ENCODE results near the gene ZNF615.
"Not testable (repeated sequence)": the region's sequence is repeated elsewhere in the genome, so short reads cannot be mapped to it uniquely, and the experiment has no call there.

Gene ZNF615

DNA sequence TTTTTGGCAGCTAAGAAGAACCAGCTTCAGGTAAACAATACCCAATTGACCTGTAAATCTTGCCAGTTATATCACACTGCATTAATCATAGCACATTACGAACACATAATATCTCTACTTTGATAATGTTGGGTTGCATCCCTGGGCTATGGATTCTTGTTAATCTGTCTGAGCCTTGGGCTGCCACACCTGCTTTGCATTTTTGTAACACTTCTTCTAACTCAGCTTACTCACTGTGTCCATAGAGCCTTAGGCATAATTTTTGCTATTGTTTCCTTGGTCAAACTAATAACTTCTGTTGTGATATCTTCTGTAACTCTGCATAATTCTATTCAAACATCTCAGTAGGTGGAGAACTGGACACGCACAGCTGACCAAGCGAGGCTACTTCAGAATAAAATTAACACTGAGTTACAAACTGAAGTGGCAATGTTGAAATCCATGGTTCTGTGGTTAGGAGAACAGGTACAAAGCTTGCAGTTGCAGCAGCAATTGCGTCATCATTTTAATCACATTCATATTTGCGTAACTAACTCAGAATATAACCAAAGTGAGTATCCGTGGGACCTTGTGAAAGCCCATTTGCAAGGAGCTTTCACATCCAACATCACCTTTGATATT is 27.8 kb downstream of the ZNF615 start:
- DNase-seq (ENCODE audit: low read depth in 2 of 2) = no peak

- no peak for DNase-seq (ENCODE audit: low read depth in 2 of 2)
These were observed 29.1 kb downstream of the ZNF615 start for GRCh38 chr19:51978882-51979281.

DNA sequence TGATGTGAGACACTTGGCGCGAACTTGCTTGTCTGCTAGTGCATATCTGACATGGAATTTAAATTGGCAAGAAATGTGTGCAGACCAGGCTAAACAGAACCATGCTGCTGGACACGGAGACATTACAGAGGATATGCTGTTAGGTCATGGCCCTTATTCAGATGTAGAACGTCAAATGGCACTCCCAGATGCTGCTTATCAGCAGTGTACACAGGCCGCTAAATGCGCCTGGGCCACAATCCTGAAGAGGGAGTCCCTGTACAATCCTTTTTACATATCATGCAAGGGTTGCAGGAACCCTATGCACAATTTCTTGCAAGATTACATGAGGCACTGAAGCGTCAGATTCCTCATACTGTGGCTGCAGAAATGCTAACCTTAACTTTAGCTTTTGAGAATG is 30.7 kb downstream of the ZNF615 start:
- no peak for DNase-seq (ENCODE audit: low read depth in 2 of 2)

DNA sequence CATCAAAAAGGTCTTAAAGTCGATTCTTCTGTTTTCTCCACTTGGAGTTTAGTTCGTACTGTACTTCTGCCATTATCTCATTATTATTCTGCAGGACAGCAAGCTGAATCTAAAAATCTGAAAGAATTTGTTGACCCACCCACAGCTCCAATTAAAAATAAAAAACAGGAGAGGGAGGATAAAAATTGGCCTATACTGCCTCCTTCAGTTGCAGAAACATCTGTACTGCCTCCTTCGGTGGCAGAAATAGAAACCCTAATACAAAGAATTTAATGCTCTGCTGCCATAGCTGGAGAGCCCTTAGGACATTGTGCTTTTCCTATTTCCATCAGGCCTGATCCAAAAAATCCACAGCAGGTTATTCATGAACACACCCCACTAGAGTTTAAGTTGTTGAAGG is 31.2 kb downstream of the ZNF615 start:
- no peak for DNase-seq (ENCODE audit: low read depth in 2 of 2)

GRCh38 chr19:51975787-51976186 is 32.2 kb downstream of the ZNF615 start:
- not testable (repeated sequence) for DNase-seq (ENCODE audit: low read depth in 2 of 2)

GRCh38 chr19:51971624-51972023 is 36.4 kb downstream of the ZNF615 start:
- DNase-seq (ENCODE audit: low read depth in 2 of 2) = no peak

- DNase-seq (ENCODE audit: low read depth in 2 of 2) = no peak
These were observed 37.3 kb downstream of the ZNF615 start for GRCh38 chr19:51970718-51971117.

DNA sequence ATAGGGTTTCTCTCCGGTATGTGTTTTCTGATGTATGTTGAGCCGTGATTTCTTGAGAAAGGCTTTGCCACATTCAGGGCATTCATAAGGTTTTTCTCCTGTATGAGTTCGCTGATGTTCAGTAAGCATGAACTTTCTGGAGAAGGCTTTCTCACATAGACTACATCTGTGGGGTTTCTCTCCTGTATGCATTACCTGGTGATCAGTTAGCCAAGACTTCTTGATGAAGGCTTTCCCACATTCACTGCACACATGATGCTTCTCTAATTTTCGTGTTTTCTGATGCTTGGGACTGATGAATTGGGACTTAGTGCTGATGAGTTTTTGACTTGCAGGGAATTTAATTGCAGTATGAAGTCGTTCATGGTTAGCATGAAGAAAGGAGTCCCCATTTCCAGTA is 42.4 kb downstream of the ZNF615 start:
- no peak for DNase-seq (ENCODE audit: low read depth in 2 of 2)

GRCh38 chr19:51960621-51961233 is 47.3 kb downstream of the ZNF615 start:
- DNase-seq (ENCODE audit: low read depth in 2 of 2) = not testable (repeated sequence)

DNA sequence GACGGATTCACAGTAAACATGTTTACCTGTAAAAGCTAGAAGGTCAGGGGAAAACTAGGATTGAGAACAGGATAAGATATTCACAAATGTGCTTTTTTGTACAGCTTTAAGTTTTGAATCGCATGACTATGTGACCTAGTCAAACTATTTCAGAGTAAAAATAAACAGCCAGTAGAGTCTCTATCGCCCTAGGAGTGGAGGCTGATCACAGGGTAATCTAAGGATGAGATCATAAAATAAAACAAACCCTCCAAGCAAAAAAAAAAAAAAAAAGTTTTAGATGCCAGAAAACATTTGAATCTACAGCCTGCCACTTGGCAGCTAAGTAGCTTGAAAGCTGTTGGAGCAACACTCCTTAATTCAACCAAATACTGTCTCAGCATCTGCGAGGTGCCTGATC is 48.2 kb downstream of the ZNF615 start:
- no peak for DNase-seq (ENCODE audit: low read depth in 2 of 2)

GRCh38 chr19:51957846-51958245 is 50.2 kb downstream of the ZNF615 start:
- DNase-seq (ENCODE audit: low read depth in 2 of 2) = not testable (repeated sequence)

DNA sequence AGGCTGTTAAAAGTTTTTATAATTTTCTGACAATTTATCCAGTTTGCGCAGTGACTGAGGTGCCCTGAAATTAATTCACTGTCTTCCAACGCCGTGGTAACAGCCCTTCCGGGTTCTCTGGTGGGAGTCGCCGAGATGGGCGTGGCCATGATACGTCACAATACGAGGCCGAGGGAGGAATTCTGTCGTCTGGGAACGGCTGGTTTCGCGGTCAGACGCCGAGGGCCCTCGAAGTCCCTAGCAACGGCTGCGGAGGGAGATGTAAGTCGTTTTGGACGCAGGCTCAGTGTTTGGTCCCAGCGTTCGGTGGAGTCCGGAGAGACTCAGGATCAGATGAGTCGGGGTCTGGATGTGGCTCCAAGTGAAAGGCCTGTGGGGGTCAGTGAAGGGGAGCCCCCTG is 59.0 kb downstream of the ZNF615 start:
- no peak for DNase-seq (ENCODE audit: low read depth in 2 of 2)

DNA sequence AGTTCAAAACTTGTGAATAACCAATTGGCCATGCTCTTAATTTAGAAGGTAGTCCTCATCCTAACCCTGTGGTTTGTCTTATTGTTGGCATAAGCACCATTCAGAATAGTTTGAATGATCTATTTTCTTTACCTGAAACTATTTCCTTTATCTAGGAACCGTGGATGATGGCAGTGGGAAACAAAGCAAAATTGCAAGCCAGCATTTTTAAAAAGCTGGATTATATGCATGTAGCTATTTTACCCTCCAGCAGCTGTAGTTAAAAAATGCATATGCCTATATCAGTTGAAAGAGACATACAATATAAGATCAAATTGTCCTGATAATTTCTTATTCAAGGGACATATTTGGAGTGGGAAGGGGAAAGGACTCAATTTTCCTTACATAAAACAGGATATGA is 61.4 kb downstream of the ZNF615 start:
- no peak for DNase-seq (ENCODE audit: low read depth in 2 of 2)

- no peak for DNase-seq (ENCODE audit: low read depth in 2 of 2)
These were observed 63.0 kb downstream of the ZNF615 start for GRCh38 chr19:51944798-51945552.
